GM12875 (cell line): Measurements from ENCODE around the gene PLA1A.
"Not testable (repeated sequence)": the region's sequence is repeated elsewhere in the genome, so short reads cannot be mapped to it uniquely, and the experiment has no call there.

Experiments
- H3K4me3 ChIP-seq: one replicate; pipeline ENCODE4 v1.5.1; 2011; ENCODE audit warnings: low read depth, low read length, control low read depth
- CTCF ChIP-seq: IDR thresholded peaks from 2 replicates; pipeline ENCODE4 v1.5.1; 2011; ENCODE audit warnings: low read depth, mild to moderate bottlenecking, control low read depth, inconsistent platforms, low read length, moderate library complexity, borderline replicate concordance; ENCODE audit not compliant: insufficient read depth

Gene PLA1A

GRCh38 chr3:119586733-119587172, 10.9 kb upstream of the PLA1A start:
- no peak overlapping the region for H3K4me3 ChIP-seq
- TF ChIP-seq CTCF: no peak

GRCh38 chr3:119588112-119588511, 9.6 kb upstream of the PLA1A start:
- TF ChIP-seq CTCF: no peak
- no peak overlapping the region for H3K4me3 ChIP-seq

GRCh38 chr3:119589102-119589773, 8.4 kb upstream of the PLA1A start:
- no peak for TF ChIP-seq CTCF

GRCh38 chr3:119590706-119591105, 7.0 kb upstream of the PLA1A start:
- no peak overlapping the region for H3K4me3 ChIP-seq
- TF ChIP-seq CTCF: no peak

More at GRCh38 chr3:119589102-119589773, 8.4 kb upstream of the PLA1A start:
- no peak overlapping the region for H3K4me3 ChIP-seq

- H3K4me3 ChIP-seq: no peak overlapping the region
- no peak for TF ChIP-seq CTCF
These were observed 4.8 kb upstream of the PLA1A start for GRCh38 chr3:119592861-119593260.

GRCh38 chr3:119594066-119594465, 3.6 kb upstream of the PLA1A start:
- no peak overlapping the region for H3K4me3 ChIP-seq
- TF ChIP-seq CTCF: no peak

GRCh38 chr3:119594929-119595328, 2.8 kb upstream of the PLA1A start:
- not testable (repeated sequence) for H3K4me3 ChIP-seq
